ENCODE measurements around the gene PCLAF. TPM values are rescaled to one million over a fixed set of nuclear protein-coding genes. Genes with fewer than 3 reads are reported as not detected.

Gene PCLAF
- total and polyA plus RNA-seq, 2 of the 13 experiments (the other 11 are each of a cell fraction or from before 2014, with no cell fraction given), result 98.6 to 98.9 TPM

DNA sequence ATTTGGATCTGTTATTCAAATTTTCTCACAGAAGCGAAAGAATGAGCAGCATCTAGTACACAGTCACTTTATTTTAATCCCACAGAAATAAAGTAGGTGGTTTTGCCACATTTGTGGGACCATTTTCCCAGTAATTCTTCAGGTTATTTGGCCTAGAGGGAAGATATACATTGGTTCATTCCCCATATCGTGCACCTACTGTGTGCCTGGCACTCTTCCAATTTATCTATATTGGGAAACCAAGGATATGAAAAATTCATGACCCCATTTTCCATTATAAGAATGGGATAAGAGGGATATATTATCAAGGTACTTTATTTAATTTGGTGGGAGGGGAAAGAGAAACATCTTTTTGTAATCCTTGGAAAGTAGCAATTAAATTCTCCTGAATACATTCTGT, 41.5 kb upstream of the PCLAF start:
- H3K9me3 ChIP-seq (ENCODE audit: low read length), result no peaks in the 10 kb centered on the region
- H2AFZ ChIP-seq (ENCODE audit: low read length), result no peak overlapping the region
- CTCF ChIA-PET (ENCODE audit: low intra/inter-chr PET ratio, low total read pairs), result no interaction called here
- no peak overlapping the region for H3K4me2 ChIP-seq (ENCODE audit: low read depth, low read length)
- no peak overlapping the region for H3K9ac ChIP-seq (ENCODE audit: insufficient read depth, low read depth, low read length)
- no peaks in the 10 kb centered on the region for H3K27me3 ChIP-seq (ENCODE audit: control insufficient read depth in 1 of 2, insufficient read depth in 2 of 2, low read length in 2 of 2)
- POLR2A ChIA-PET, result no interaction called here
- no peak for DNase-seq (ENCODE audit: low spot score)
- no peak overlapping the region for H3K27ac ChIP-seq (ENCODE audit: extremely low read length, insufficient read depth, low read length)
- H3K4me3 ChIP-seq (replicated peaks in 1 of 3; ENCODE audit: insufficient read depth in 1 of 3, low read depth in 2 of 3, low read length in 3 of 3), result no peak overlapping the region
- FAIRE-seq, result no peak
- H3K79me2 ChIP-seq (ENCODE audit: insufficient read depth, low read length), result no peaks in the 10 kb centered on the region
- intact Hi-C loops (cut with micrococcal nuclease; ENCODE audit: unreplicated experiment) (loop anchor here (10.0 kb wide), 1 partner anchor 232 kb away; no protein-coding TSS in a partner anchor), in situ Hi-C loops (cut with HindIII; ENCODE audit: extremely low pct_ligation_motif_present, low pct_unique_long_range_greater_than_20kb) (no loop called here)
- H4K20me1 ChIP-seq (ENCODE audit: insufficient read depth, low read length), result no peaks in the 10 kb centered on the region
- WGBS (ENCODE audit: low lambda C conversion rate), result 96% methylated on average over 2 of the region's 2 CpGs
- H3K4me1 ChIP-seq (ENCODE audit: insufficient read depth, low read length), result peaks cover 10% of the 10 kb centered on the region
- ATAC-seq, result no peak
- TF ChIP-seq, protein P1, sequence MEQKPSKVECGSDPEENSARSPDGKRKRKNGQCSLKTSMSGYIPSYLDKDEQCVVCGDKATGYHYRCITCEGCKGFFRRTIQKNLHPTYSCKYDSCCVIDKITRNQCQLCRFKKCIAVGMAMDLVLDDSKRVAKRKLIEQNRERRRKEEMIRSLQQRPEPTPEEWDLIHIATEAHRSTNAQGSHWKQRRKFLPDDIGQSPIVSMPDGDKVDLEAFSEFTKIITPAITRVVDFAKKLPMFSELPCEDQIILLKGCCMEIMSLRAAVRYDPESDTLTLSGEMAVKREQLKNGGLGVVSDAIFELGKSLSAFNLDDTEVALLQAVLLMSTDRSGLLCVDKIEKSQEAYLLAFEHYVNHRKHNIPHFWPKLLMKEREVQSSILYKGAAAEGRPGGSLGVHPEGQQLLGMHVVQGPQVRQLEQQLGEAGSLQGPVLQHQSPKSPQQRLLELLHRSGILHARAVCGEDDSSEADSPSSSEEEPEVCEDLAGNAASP (CRISPR knock-in tag; IDR thresholded peaks at IDR 0.05; ENCODE audit: borderline replicate concordance), result no peak
- TF ChIP-seq, protein P2, sequence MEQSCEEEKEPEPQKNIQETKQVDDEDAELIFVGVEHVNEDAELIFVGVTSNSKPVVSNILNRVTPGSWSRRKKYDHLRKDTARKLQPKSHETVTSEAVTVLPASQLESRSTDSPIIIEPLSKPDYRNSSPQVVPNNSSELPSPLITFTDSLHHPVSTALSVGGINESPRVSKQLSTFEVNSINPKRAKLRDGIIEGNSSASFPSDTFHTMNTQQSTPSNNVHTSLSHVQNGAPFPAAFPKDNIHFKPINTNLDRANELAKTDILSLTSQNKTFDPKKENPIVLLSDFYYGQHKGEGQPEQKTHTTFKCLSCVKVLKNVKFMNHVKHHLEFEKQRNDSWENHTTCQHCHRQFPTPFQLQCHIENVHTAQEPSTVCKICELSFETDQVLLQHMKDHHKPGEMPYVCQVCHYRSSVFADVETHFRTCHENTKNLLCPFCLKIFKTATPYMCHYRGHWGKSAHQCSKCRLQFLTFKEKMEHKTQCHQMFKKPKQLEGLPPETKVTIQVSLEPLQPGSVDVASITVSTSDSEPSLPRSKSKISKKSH (CRISPR knock-in tag; IDR thresholded peaks at IDR 0.05; ENCODE audit: borderline replicate concordance), result no peak
- TF ChIP-seq NFIC (IDR thresholded peaks at IDR 0.05; ENCODE audit: low read length) (no peak), HDAC1 (CRISPR knock-in tag; IDR thresholded peaks at IDR 0.05) (no peak), ZNF101 (CRISPR knock-in tag; IDR thresholded peaks at IDR 0.05; ENCODE audit: borderline replicate concordance, low read depth) (no peak), SKI (IDR thresholded peaks at IDR 0.05; ENCODE audit: partially characterized antibody) (no peak), FOSL2 (CRISPR knock-in tag; IDR thresholded peaks at IDR 0.05) (no peak), MIER3 (CRISPR knock-in tag; IDR thresholded peaks at IDR 0.05; ENCODE audit: borderline replicate concordance) (no peak), SP4 (CRISPR knock-in tag; IDR thresholded peaks at IDR 0.05) (no peak), XRCC5 (optimal IDR thresholded peaks at IDR 0.05; ENCODE audit: low read length) (no peak), ZNF253 (CRISPR knock-in tag; IDR thresholded peaks at IDR 0.05; ENCODE audit: borderline replicate concordance) (no peak), CHD2 (IDR thresholded peaks at IDR 0.05; ENCODE audit: low read depth, low read length) (no peak)
- TF ChIP-seq, protein P3, sequence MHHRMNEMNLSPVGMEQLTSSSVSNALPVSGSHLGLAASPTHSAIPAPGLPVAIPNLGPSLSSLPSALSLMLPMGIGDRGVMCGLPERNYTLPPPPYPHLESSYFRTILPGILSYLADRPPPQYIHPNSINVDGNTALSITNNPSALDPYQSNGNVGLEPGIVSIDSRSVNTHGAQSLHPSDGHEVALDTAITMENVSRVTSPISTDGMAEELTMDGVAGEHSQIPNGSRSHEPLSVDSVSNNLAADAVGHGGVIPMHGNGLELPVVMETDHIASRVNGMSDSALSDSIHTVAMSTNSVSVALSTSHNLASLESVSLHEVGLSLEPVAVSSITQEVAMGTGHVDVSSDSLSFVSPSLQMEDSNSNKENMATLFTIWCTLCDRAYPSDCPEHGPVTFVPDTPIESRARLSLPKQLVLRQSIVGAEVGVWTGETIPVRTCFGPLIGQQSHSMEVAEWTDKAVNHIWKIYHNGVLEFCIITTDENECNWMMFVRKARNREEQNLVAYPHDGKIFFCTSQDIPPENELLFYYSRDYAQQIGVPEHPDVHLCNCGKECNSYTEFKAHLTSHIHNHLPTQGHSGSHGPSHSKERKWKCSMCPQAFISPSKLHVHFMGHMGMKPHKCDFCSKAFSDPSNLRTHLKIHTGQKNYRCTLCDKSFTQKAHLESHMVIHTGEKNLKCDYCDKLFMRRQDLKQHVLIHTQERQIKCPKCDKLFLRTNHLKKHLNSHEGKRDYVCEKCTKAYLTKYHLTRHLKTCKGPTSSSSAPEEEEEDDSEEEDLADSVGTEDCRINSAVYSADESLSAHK (CRISPR knock-in tag; IDR thresholded peaks at IDR 0.05; ENCODE audit: borderline replicate concordance), result no peak
- TF ChIP-seq, protein P4, sequence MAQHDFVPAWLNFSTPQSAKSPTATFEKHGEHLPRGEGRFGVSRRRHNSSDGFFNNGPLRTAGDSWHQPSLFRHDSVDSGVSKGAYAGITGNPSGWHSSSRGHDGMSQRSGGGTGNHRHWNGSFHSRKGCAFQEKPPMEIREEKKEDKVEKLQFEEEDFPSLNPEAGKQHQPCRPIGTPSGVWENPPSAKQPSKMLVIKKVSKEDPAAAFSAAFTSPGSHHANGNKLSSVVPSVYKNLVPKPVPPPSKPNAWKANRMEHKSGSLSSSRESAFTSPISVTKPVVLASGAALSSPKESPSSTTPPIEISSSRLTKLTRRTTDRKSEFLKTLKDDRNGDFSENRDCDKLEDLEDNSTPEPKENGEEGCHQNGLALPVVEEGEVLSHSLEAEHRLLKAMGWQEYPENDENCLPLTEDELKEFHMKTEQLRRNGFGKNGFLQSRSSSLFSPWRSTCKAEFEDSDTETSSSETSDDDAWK (CRISPR knock-in tag; IDR thresholded peaks at IDR 0.05), result no peak
- TF ChIP-seq, protein P5, sequence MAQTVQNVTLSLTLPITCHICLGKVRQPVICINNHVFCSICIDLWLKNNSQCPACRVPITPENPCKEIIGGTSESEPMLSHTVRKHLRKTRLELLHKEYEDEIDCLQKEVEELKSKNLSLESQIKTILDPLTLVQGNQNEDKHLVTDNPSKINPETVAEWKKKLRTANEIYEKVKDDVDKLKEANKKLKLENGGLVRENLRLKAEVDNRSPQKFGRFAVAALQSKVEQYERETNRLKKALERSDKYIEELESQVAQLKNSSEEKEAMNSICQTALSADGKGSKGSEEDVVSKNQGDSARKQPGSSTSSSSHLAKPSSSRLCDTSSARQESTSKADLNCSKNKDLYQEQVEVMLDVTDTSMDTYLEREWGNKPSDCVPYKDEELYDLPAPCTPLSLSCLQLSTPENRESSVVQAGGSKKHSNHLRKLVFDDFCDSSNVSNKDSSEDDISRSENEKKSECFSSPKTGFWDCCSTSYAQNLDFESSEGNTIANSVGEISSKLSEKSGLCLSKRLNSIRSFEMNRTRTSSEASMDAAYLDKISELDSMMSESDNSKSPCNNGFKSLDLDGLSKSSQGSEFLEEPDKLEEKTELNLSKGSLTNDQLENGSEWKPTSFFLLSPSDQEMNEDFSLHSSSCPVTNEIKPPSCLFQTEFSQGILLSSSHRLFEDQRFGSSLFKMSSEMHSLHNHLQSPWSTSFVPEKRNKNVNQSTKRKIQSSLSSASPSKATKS (CRISPR knock-in tag; IDR thresholded peaks at IDR 0.05), result no peak
- BruUV-seq (replicated peaks), result no TSS peak
- peaks cover 7 to 35% of the 10 kb centered on the region in 2 experiments for H3K36me3 ChIP-seq (replicated peaks in 1 of 2; ENCODE audit: control insufficient read depth in 1 of 2, insufficient read depth in 2 of 2, low read length in 2 of 2)

Data from HepG2 (cell line).